ENCODE results near the gene SFT2D1.

Gene SFT2D1

GRCh38 chr6:166300357-166300987 lies 41.9 kb downstream of the SFT2D1 start:
- H3K36me3 ChIP-seq, result no peaks in the 10 kb centered on the region
- H3K27me3 ChIP-seq, result peaks cover 57% of the 10 kb centered on the region
- H3K9me3 ChIP-seq, result no peaks in the 10 kb centered on the region
- TF ChIP-seq CTCF (IDR thresholded peaks at IDR 0.05), result no peak
- no peak overlapping the region for H3K27ac ChIP-seq
- H3K4me1 ChIP-seq (ENCODE audit: control insufficient read depth in 1 of 2, insufficient read depth in 1 of 2, low read depth in 1 of 2, low read length in 1 of 2), result no peaks in the 10 kb centered on the region
- H3K4me3 ChIP-seq (ENCODE audit: low read depth in 1 of 2, low read length in 1 of 2), result no peak overlapping the region

- Histone ChIP-seq H3K27me3 (peaks cover 55% of the 10 kb centered on the region), H3K4me1 (ENCODE audit: control insufficient read depth in 1 of 2, insufficient read depth in 1 of 2, low read depth in 1 of 2, low read length in 1 of 2) (no peaks in the 10 kb centered on the region), H3K4me3 (ENCODE audit: low read depth in 1 of 2, low read length in 1 of 2) (no peak overlapping the region), H3K36me3 (no peaks in the 10 kb centered on the region), H3K27ac (no peak overlapping the region), H3K9me3 (no peaks in the 10 kb centered on the region)
- TF ChIP-seq CTCF (IDR thresholded peaks at IDR 0.05), result no peak
Measured at GRCh38 chr6:166297606-166298005, 44.7 kb downstream of the SFT2D1 start.

GRCh38 chr6:166296035-166296883 lies 46.1 kb downstream of the SFT2D1 start:
- Histone ChIP-seq H3K4me3 (ENCODE audit: low read depth in 1 of 2, low read length in 1 of 2) (no peak overlapping the region), H3K9me3 (no peaks in the 10 kb centered on the region), H3K27ac (no peak overlapping the region), H3K4me1 (ENCODE audit: control insufficient read depth in 1 of 2, insufficient read depth in 1 of 2, low read depth in 1 of 2, low read length in 1 of 2) (no peaks in the 10 kb centered on the region), H3K27me3 (peaks cover 51% of the 10 kb centered on the region), H3K36me3 (no peaks in the 10 kb centered on the region)
- no peak for TF ChIP-seq CTCF (IDR thresholded peaks at IDR 0.05)

GRCh38 chr6:166293731-166294584 lies 48.4 kb downstream of the SFT2D1 start:
- no peak for TF ChIP-seq CTCF (IDR thresholded peaks at IDR 0.05)
- Histone ChIP-seq H3K9me3 (no peaks in the 10 kb centered on the region), H3K36me3 (no peaks in the 10 kb centered on the region), H3K4me1 (ENCODE audit: control insufficient read depth in 1 of 2, insufficient read depth in 1 of 2, low read depth in 1 of 2, low read length in 1 of 2) (no peaks in the 10 kb centered on the region), H3K4me3 (ENCODE audit: low read depth in 1 of 2, low read length in 1 of 2) (no peak overlapping the region), H3K27ac (no peak overlapping the region), H3K27me3 (peaks cover 55% of the 10 kb centered on the region)

GRCh38 chr6:166289207-166290060 lies 52.9 kb downstream of the SFT2D1 start:
- no peak for TF ChIP-seq CTCF (IDR thresholded peaks at IDR 0.05)
- Histone ChIP-seq H3K4me3 (ENCODE audit: low read depth in 1 of 2, low read length in 1 of 2) (no peak overlapping the region), H3K36me3 (no peaks in the 10 kb centered on the region), H3K9me3 (no peaks in the 10 kb centered on the region), H3K4me1 (ENCODE audit: control insufficient read depth in 1 of 2, insufficient read depth in 1 of 2, low read depth in 1 of 2, low read length in 1 of 2) (peaks cover 9 to 11% of the 10 kb centered on the region in 2 experiments), H3K27me3 (peaks cover 31% of the 10 kb centered on the region), H3K27ac (no peak overlapping the region)
